PC-3 (cell line): ENCODE data around the gene EBF4. TPM values are rescaled to one million over a fixed set of nuclear protein-coding genes. Genes with fewer than 3 reads are reported as not detected.
A peak's percentile ranks its signal among the peaks of the same experiment; 100 is the strongest.

ENCODE experiments used
- ATAC-seq: fragments of 200-7000 bp; cut with Tn5 transposase; 2 replicates; pipeline ENCODE4 v1.9.1; 2020; ENCODE audit warnings: mild to moderate bottlenecking, moderate library complexity
- BruUV-seq: library from RNA; stranded (reverse); fragments of 400-500 nt; replicated peaks from 2 replicates; lab custom pipeline; 2021; lab: Mats Ljungman, UMichigan
- CTCF ChIA-PET: fragments of 300-600 bp; sonication (Branson Sonifier 250); formaldehyde crosslinking; loops from one replicate; lab custom pipeline; 2022; ENCODE audit warnings: antibody characterized with exemption; lab: Charles Lee
- POLR2A ChIA-PET: fragments of 300-600 bp; sonication (Branson Sonifier 250); formaldehyde crosslinking; loops from one replicate; lab custom pipeline; 2022; ENCODE audit warnings: antibody characterized with exemption; ENCODE audit not compliant: unreplicated experiment; lab: Charles Lee
- DNase-seq: peaks from one replicate; pipeline ENCODE4 v3.0.0-alpha.2; 2015
- H2AFZ ChIP-seq: fragments of 300-600 bp; sonication (generic); 2 replicates; pipeline ENCODE4 v1.6.0; 2016; ENCODE audit warnings: antibody characterized with exemption, low read length
- H3F3A ChIP-seq: fragments of 300-600 bp; sonication (generic); one replicate; pipeline ENCODE4 v1.6.0; 2017; ENCODE audit warnings: antibody characterized with exemption, low read length, control low read depth, mild to moderate bottlenecking; ENCODE audit not compliant: unreplicated experiment
- H3K27ac ChIP-seq: fragments of 300-600 bp; sonication (generic); 2 replicates; pipeline ENCODE4 v1.5.1; 2016; ENCODE audit warnings: mild to moderate bottlenecking, low read length
- H3K27me3 ChIP-seq: fragments of 300-600 bp; sonication (generic); 2 replicates; pipeline ENCODE4 v1.6.1; 2016; ENCODE audit warnings: low read length, mixed read lengths
- H3K36me3 ChIP-seq: fragments of 300-600 bp; sonication (generic); 2 replicates; pipeline ENCODE4 v1.6.1; 2016; ENCODE audit warnings: low read depth, mixed run types, low read length, mixed read lengths
- H3K4me1 ChIP-seq: fragments of 300-600 bp; sonication (generic); 2 replicates; pipeline ENCODE4 v1.5.1; 2016; ENCODE audit warnings: low read length; ENCODE audit not compliant: insufficient read depth
- H3K4me2 ChIP-seq: fragments of 300-600 bp; sonication (generic); 2 replicates; pipeline ENCODE4 v1.6.0; 2016; ENCODE audit warnings: low read length
- H3K4me3 ChIP-seq: fragments of 300-600 bp; sonication (generic); 2 replicates; pipeline ENCODE4 v1.5.1; 2016; ENCODE audit warnings: mild to moderate bottlenecking, low read length, mixed read lengths
- H3K79me2 ChIP-seq: fragments of 300-600 bp; sonication (generic); 2 replicates; pipeline ENCODE4 v1.6.1; 2017; ENCODE audit warnings: low read length, mixed read lengths
- H3K9ac ChIP-seq: fragments of 300-600 bp; sonication (generic); 2 replicates; pipeline ENCODE4 v1.6.0; 2016; ENCODE audit warnings: mild to moderate bottlenecking, low read length
- H3K9me2 ChIP-seq: fragments of 300-600 bp; sonication (generic); replicated peaks from 2 replicates; pipeline ENCODE4 v1.6.1; 2016; ENCODE audit warnings: mixed run types, low read length, mixed read lengths
- H3K9me3 ChIP-seq: fragments of 300-600 bp; sonication (generic); 2 replicates; pipeline ENCODE4 v1.6.1; 2016; ENCODE audit warnings: low read length, mixed read lengths
- H4K20me1 ChIP-seq: fragments of 300-600 bp; sonication (generic); 2 replicates; pipeline ENCODE4 v1.6.1; 2016; ENCODE audit warnings: low read length, mixed read lengths
- EZH2 ChIP-seq: fragments of 300-600 bp; sonication (generic); IDR thresholded peaks from one replicate; pipeline ENCODE4 v1.6.1; 2017; ENCODE audit warnings: antibody characterized with exemption, mild to moderate bottlenecking, low read length; ENCODE audit not compliant: unreplicated experiment
- EZH2phosphoT487 ChIP-seq: fragments of 300-600 bp; sonication (generic); IDR thresholded peaks from 2 replicates; pipeline ENCODE4 v1.6.1; 2018; ENCODE audit warnings: mild to moderate bottlenecking, antibody characterized with exemption, low read length, borderline replicate concordance
- intact Hi-C: fragments of 100-400 bp; cut with micrococcal nuclease; formaldehyde crosslinking; loops from 2 replicates; pipeline ENCODE4 v1.9.0; 2023
- total RNA-seq: library from RNA; depleted of rRNA; stranded (reverse); fragments of >200 nt; gene quantifications from 2 replicates; pipeline ENCODE4 v1.2.3, GENCODE V29; 2014
- TF ChIP-seq, protein P1 (sequence below): fragments of 300-600 bp; sonication (generic); conservative IDR thresholded peaks from 2 replicates; pipeline ENCODE4 v1.5.1; 2017; ENCODE audit warnings: antibody characterized with exemption, low read depth, mild to moderate bottlenecking, low read length

EBF4 gene
- total RNA-seq, 1 experiment from 2014 or later: 1.8 TPM

- Histone ChIP-seq H4K20me1 (no peaks in the 10 kb centered on the region), H3K36me3 (no peaks in the 10 kb centered on the region), H3K4me1 (no peaks in the 10 kb centered on the region), H2AFZ (no peak overlapping the region), H3K4me2 (no peak overlapping the region), H3K79me2 (no peaks in the 10 kb centered on the region), H3K9me3 (no peaks in the 10 kb centered on the region), H3K4me3 (no peak overlapping the region), H3F3A (no peaks in the 10 kb centered on the region), H3K27me3 (peaks cover 41% of the 10 kb centered on the region), H3K9me2 (no peaks in the 10 kb centered on the region), H3K9ac (no peak overlapping the region), H3K27ac (no peak overlapping the region)
- CTCF ChIA-PET: no interaction called here
- TF ChIP-seq EZH2 (no peak), EZH2phosphoT487 (no peak)
- TF ChIP-seq, protein P1, sequence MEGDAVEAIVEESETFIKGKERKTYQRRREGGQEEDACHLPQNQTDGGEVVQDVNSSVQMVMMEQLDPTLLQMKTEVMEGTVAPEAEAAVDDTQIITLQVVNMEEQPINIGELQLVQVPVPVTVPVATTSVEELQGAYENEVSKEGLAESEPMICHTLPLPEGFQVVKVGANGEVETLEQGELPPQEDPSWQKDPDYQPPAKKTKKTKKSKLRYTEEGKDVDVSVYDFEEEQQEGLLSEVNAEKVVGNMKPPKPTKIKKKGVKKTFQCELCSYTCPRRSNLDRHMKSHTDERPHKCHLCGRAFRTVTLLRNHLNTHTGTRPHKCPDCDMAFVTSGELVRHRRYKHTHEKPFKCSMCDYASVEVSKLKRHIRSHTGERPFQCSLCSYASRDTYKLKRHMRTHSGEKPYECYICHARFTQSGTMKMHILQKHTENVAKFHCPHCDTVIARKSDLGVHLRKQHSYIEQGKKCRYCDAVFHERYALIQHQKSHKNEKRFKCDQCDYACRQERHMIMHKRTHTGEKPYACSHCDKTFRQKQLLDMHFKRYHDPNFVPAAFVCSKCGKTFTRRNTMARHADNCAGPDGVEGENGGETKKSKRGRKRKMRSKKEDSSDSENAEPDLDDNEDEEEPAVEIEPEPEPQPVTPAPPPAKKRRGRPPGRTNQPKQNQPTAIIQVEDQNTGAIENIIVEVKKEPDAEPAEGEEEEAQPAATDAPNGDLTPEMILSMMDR: no peak
- POLR2A ChIA-PET: no interaction called here
- BruUV-seq: no TSS peak
- ATAC-seq: no peak
- intact Hi-C loops: no loop called here
- no peak for DNase-seq
Observed at GRCh38 chr20:2708665-2709064, 16.1 kb downstream of the EBF4 start.

GRCh38 chr20:2709205-2709981 is 16.8 kb downstream of the EBF4 start:
- Histone ChIP-seq H3K36me3 (no peaks in the 10 kb centered on the region), H3K27me3 (peaks cover 41% of the 10 kb centered on the region), H3K9ac (no peak overlapping the region), H3K79me2 (no peaks in the 10 kb centered on the region), H4K20me1 (no peaks in the 10 kb centered on the region), H2AFZ (no peak overlapping the region), H3K9me2 (no peaks in the 10 kb centered on the region), H3K27ac (no peak overlapping the region), H3K9me3 (no peaks in the 10 kb centered on the region), H3K4me1 (no peaks in the 10 kb centered on the region), H3K4me3 (no peak overlapping the region), H3K4me2 (no peak overlapping the region), H3F3A (no peaks in the 10 kb centered on the region)
- ATAC-seq (no peak), DNase-seq (no peak)
- TF ChIP-seq, protein P1: no peak
- no peak for TF ChIP-seq EZH2phosphoT487
- no peak for TF ChIP-seq EZH2
- BruUV-seq: no TSS peak
- POLR2A ChIA-PET: no interaction called here
- intact Hi-C loops: no loop called here
- CTCF ChIA-PET: no interaction called here

DNA sequence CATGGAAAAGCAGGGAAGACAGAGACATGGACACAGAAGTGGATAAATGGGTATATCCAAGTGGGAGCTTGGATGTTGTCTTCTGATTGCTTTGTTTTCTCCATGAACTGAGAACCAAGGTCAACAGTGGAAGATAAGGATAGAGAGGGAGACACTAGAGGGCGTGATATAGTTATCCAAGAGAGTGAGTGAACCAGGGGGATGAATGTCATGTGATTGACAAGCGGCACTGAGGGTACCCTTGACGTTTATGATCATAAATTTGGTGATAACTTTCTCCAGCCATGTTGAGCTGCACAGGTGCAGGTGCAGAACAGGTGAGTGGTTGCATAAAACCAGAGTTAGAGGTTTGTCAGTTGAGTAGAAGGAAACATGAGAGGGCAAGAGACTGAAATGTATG is 20.7 kb downstream of the EBF4 start:
- TF ChIP-seq, protein P1: peak; percentile 65
- TF ChIP-seq EZH2: no peak
- Histone ChIP-seq H3K27me3 (peaks cover 38% of the 10 kb centered on the region), H3F3A (no peaks in the 10 kb centered on the region), H3K4me2 (no peak overlapping the region), H3K9ac (no peak overlapping the region), H3K79me2 (no peaks in the 10 kb centered on the region), H3K27ac (no peak overlapping the region), H3K9me2 (no peaks in the 10 kb centered on the region), H3K9me3 (no peaks in the 10 kb centered on the region), H3K36me3 (no peaks in the 10 kb centered on the region), H4K20me1 (no peaks in the 10 kb centered on the region), H3K4me1 (no peaks in the 10 kb centered on the region), H3K4me3 (no peak overlapping the region), H2AFZ (no peak overlapping the region)
- no TSS peak for BruUV-seq
- ATAC-seq: peak; percentile 64
- intact Hi-C loops: loop anchor here (1.0 to 2.0 kb wide), 2 partner anchors 30 to 140 kb away; no protein-coding TSS in a partner anchor
- DNase-seq: peak; percentile 46
- ChIA-PET POLR2A (interaction anchor here (0.6 kb wide), 1 partner anchor 12 kb away, joined by 3 read pairs; no protein-coding TSS in a partner anchor), CTCF (interaction anchor here (0.6 to 1.0 kb wide), 3 partner anchors 16 to 138 kb away, joined by 3 read pairs; no protein-coding TSS in a partner anchor)
